GM19463 (cell line): Measurements from ENCODE around the gene FRMD4A.
"Not testable (repeated sequence)": the region's sequence is repeated elsewhere in the genome, so short reads cannot be mapped to it uniquely, and the experiment has no call there.

ENCODE experiments used
- ATAC-seq: cut with Tn5 transposase; IDR thresholded peaks from one replicate; pipeline ENCODE4 v1.9.1; 2021; ENCODE audit warnings: mild to moderate bottlenecking, moderate library complexity; ENCODE audit not compliant: unreplicated experiment

The FRMD4A gene

GRCh38 chr10:14158575-14158974 is 172.1 kb downstream of the FRMD4A start:
- no peak for ATAC-seq

GRCh38 chr10:14156104-14156503 is 174.6 kb downstream of the FRMD4A start:
- no peak for ATAC-seq

GRCh38 chr10:14153570-14154055 is 177.1 kb downstream of the FRMD4A start:
- ATAC-seq = no peak

GRCh38 chr10:14151571-14151970 is 179.2 kb downstream of the FRMD4A start:
- no peak for ATAC-seq

- no peak for ATAC-seq
Measured at GRCh38 chr10:14150526-14150925, 180.2 kb downstream of the FRMD4A start.

GRCh38 chr10:14146501-14146900 is 184.2 kb downstream of the FRMD4A start:
- ATAC-seq = no peak

- no peak for ATAC-seq
Measured at GRCh38 chr10:14146025-14146424, 184.7 kb downstream of the FRMD4A start.

- no peak for ATAC-seq
Measured at GRCh38 chr10:14144451-14144850, 186.3 kb downstream of the FRMD4A start.

- no peak for ATAC-seq
Measured at GRCh38 chr10:14142606-14143250, 188.0 kb downstream of the FRMD4A start.

- ATAC-seq = no peak
Measured at GRCh38 chr10:14141283-14141682, 189.4 kb downstream of the FRMD4A start.

GRCh38 chr10:14137391-14137790 is 193.3 kb downstream of the FRMD4A start:
- no peak for ATAC-seq

- ATAC-seq = not testable (repeated sequence)
Measured at GRCh38 chr10:14135196-14135595, 195.5 kb downstream of the FRMD4A start.

- no peak for ATAC-seq
Measured at GRCh38 chr10:14134275-14134674, 196.4 kb downstream of the FRMD4A start.

- ATAC-seq = no peak
Measured at GRCh38 chr10:14131261-14131960, 199.3 kb downstream of the FRMD4A start.

GRCh38 chr10:14129770-14130169 is 201.0 kb downstream of the FRMD4A start:
- ATAC-seq = no peak

- no peak for ATAC-seq
Measured at GRCh38 chr10:14128519-14128918, 202.2 kb downstream of the FRMD4A start.

GRCh38 chr10:14126697-14127440 is 203.9 kb downstream of the FRMD4A start:
- ATAC-seq = no peak

- no peak for ATAC-seq
Measured at GRCh38 chr10:14125564-14125963, 205.2 kb downstream of the FRMD4A start.

GRCh38 chr10:14124941-14125340 is 205.8 kb downstream of the FRMD4A start:
- no peak for ATAC-seq

GRCh38 chr10:14123139-14123538 is 207.6 kb downstream of the FRMD4A start:
- ATAC-seq = no peak

- ATAC-seq = no peak
Measured at GRCh38 chr10:14120812-14121211, 209.9 kb downstream of the FRMD4A start.

GRCh38 chr10:14118953-14119352 is 211.8 kb downstream of the FRMD4A start:
- no peak for ATAC-seq
